Adrenal gland (tissue), 5 donors: Measurements from ENCODE around the gene KANSL2.

ENCODE experiments used
- CTCF ChIP-seq, 6 experiments: fragments of 450-650 bp in 4 of 6; fragments of 200-600 bp in 2 of 6; sonication (generic) in 1 of 6; IDR thresholded peaks; 1 replicate in 5 of 6; 2 replicates in 1 of 6; pipeline versions ENCODE4 v1.5.1 to v1.8.0; 2016 to 2021; ENCODE audit warnings: antibody characterized with exemption in 6 of 6, mild to moderate bottlenecking in 2 of 6, moderate library complexity in 1 of 6
- POLR2A ChIP-seq, 2 donors: fragments of 450-650 bp; IDR thresholded peaks; one replicate each; pipeline ENCODE4 v1.6.1; 2017; ENCODE audit warnings: antibody characterized with exemption in 2 of 2, mild to moderate bottlenecking in 2 of 2, moderate library complexity in 1 of 2
- donor health status: DM: no; HTN: no; CAD: no.

- TF ChIP-seq CTCF (IDR thresholded peaks at IDR 0.05) (no peak), POLR2A (IDR thresholded peaks at IDR 0.05) (no peak)
Observed at GRCh38 chr12:48690990-48691389, 9.0 kb upstream of the KANSL2 start.
